H7 (cell line): ENCODE results near the gene EDDM3A. TPM values are rescaled to one million over a fixed set of nuclear protein-coding genes. Genes with fewer than 3 reads are reported as not detected.

Experiments used
- DNase-seq: peaks from one replicate; pipeline ENCODE4 v3.0.0; 2012
- H3K27me3 ChIP-seq: 2 replicates; pipeline ENCODE4 v1.6.0; 2011; ENCODE audit warnings: mild to moderate bottlenecking, low read length; ENCODE audit not compliant: control insufficient read depth, insufficient read depth
- H3K36me3 ChIP-seq: replicated peaks from 2 replicates; pipeline ENCODE4 v1.5.1; 2011; ENCODE audit warnings: low read length; ENCODE audit not compliant: control insufficient read depth, insufficient read depth
- H3K4me3 ChIP-seq: 2 replicates; pipeline ENCODE4 v1.5.1; 2011; ENCODE audit warnings: low read depth, mild to moderate bottlenecking, control low read depth, low read length, moderate library complexity; ENCODE audit not compliant: insufficient read depth
- total RNA-seq: library from RNA; depleted of rRNA; stranded (reverse); fragments of >200 nt; shearing (Covaris generic); gene quantifications from 2 replicates; pipeline ENCODE4 v1.2.3, GENCODE V29; 2014; rRNA removed

EDDM3A gene
- total RNA-seq, 1 experiment from 2014 or later: not detected

- no peaks in the 10 kb centered on the region for H3K36me3 ChIP-seq
- DNase-seq: no peak
- no peak overlapping the region for H3K4me3 ChIP-seq
- H3K27me3 ChIP-seq: no peaks in the 10 kb centered on the region
These were observed 41.3 kb downstream of the EDDM3A start for GRCh38 chr14:20787025-20787424.

- H3K4me3 ChIP-seq: no peak overlapping the region
- no peaks in the 10 kb centered on the region for H3K36me3 ChIP-seq
- H3K27me3 ChIP-seq: no peaks in the 10 kb centered on the region
- no peak for DNase-seq
These were observed 43.6 kb downstream of the EDDM3A start for GRCh38 chr14:20789230-20789813.

- no peaks in the 10 kb centered on the region for H3K36me3 ChIP-seq
- DNase-seq: no peak
- no peaks in the 10 kb centered on the region for H3K27me3 ChIP-seq
- no peak overlapping the region for H3K4me3 ChIP-seq
These were observed 44.9 kb downstream of the EDDM3A start for GRCh38 chr14:20790464-20791116.

GRCh38 chr14:20791187-20791586 is 45.5 kb downstream of the EDDM3A start:
- DNase-seq: no peak
- H3K36me3 ChIP-seq: no peaks in the 10 kb centered on the region
- no peaks in the 10 kb centered on the region for H3K27me3 ChIP-seq
- no peak overlapping the region for H3K4me3 ChIP-seq

GRCh38 chr14:20791597-20791996 is 45.9 kb downstream of the EDDM3A start:
- no peak overlapping the region for H3K4me3 ChIP-seq
- no peaks in the 10 kb centered on the region for H3K27me3 ChIP-seq
- no peak for DNase-seq
- H3K36me3 ChIP-seq: no peaks in the 10 kb centered on the region

GRCh38 chr14:20792556-20792955 is 46.9 kb downstream of the EDDM3A start:
- H3K36me3 ChIP-seq: no peaks in the 10 kb centered on the region
- H3K4me3 ChIP-seq: no peak overlapping the region
- no peaks in the 10 kb centered on the region for H3K27me3 ChIP-seq
- no peak for DNase-seq

- no peaks in the 10 kb centered on the region for H3K27me3 ChIP-seq
- no peak overlapping the region for H3K4me3 ChIP-seq
- H3K36me3 ChIP-seq: no peaks in the 10 kb centered on the region
- no peak for DNase-seq
These were observed 49.1 kb downstream of the EDDM3A start for GRCh38 chr14:20794644-20795369.

- Histone ChIP-seq H3K4me3 (no peak overlapping the region), H3K27me3 (no peaks in the 10 kb centered on the region), H3K36me3 (no peaks in the 10 kb centered on the region)
- no peak for DNase-seq
These were observed 51.5 kb downstream of the EDDM3A start for GRCh38 chr14:20797164-20797563.

Other genes starting within 250 kb of the EDDM3A start
- gene RNASE10, start 240.3 kb upstream of the EDDM3A start, total RNA-seq: not detected in 2 replicates
- gene RNASE9, start 184.8 kb upstream of the EDDM3A start, total RNA-seq: not detected in 2 replicates
- not detected in 2 replicates for gene RNASE11, start 157.9 kb upstream of the EDDM3A start, total RNA-seq
- gene RNASE12, start 154.5 kb upstream of the EDDM3A start, total RNA-seq: not detected in 2 replicates
- not detected in 2 replicates for gene OR6S1, start 104.2 kb upstream of the EDDM3A start, total RNA-seq
- gene RNASE4, start 61.3 kb upstream of the EDDM3A start, total RNA-seq: 15.8 and 20.5 TPM in 2 replicates
- gene ANG, start 57.1 kb upstream of the EDDM3A start, total RNA-seq: 19.4 and 23.5 TPM in 2 replicates
- gene EDDM3B, start 22.5 kb downstream of the EDDM3A start, total RNA-seq: not detected in 2 replicates
- gene RNASE6, start 35.4 kb downstream of the EDDM3A start, total RNA-seq: 0.66 and 0.92 TPM in 2 replicates
- gene RNASE1, start 57.0 kb downstream of the EDDM3A start, total RNA-seq: 72.7 and 124 TPM in 2 replicates
- gene RNASE3, start 145.5 kb downstream of the EDDM3A start, total RNA-seq: not detected in 2 replicates
- not detected in 2 replicates for gene RNASE2, start 209.6 kb downstream of the EDDM3A start, total RNA-seq
- gene METTL17, start 244.1 kb downstream of the EDDM3A start, total RNA-seq: 109 and 131 TPM in 2 replicates